H1 (cell line): ENCODE data around the gene DCDC2C. TPM values are rescaled to one million over a fixed set of nuclear protein-coding genes. Genes with fewer than 3 reads are reported as not detected.
A peak's percentile ranks its signal among the peaks of the same experiment; 100 is the strongest.

Source experiments
- CTCF ChIA-PET: fragments of 300-600 bp; sonication (Branson Sonifier 250); formaldehyde crosslinking; loops from one replicate; lab custom pipeline; 2021; ENCODE audit not compliant: partially characterized antibody; lab: Charles Lee
- POLR2A ChIA-PET: fragments of 300-600 bp; sonication (Branson Sonifier 250); formaldehyde crosslinking; loops from one replicate; lab custom pipeline; 2021; ENCODE audit warnings: inconsistent platforms; ENCODE audit not compliant: partially characterized antibody; lab: Charles Lee
- DNase-seq, 2 experiments: peaks; one replicate each; pipeline versions ENCODE4 v3.0.0 to v3.0.0-alpha.2; 2010 to 2022; ENCODE audit warnings: low spot score in 2 of 2, low read depth in 1 of 2, mixed read lengths in 1 of 2
- FAIRE-seq: peaks from 2 replicates; lab custom pipeline; 2011; peaks lifted over from hg19 to GRCh38; lab: Jason Lieb, UNC
- H2AFZ ChIP-seq: 2 replicates; pipeline ENCODE4 v1.8.1; 2012; ENCODE audit warnings: low read length, inconsistent platforms
- H2AK5ac ChIP-seq: 2 replicates; pipeline ENCODE4 v1.6.1; 2013; ENCODE audit warnings: low read depth, low read length
- H2BK120ac ChIP-seq: replicated peaks from 2 replicates; pipeline ENCODE3; 2013; ENCODE audit warnings: low read depth, low read length, inconsistent platforms
- H2BK12ac ChIP-seq: 2 replicates; pipeline ENCODE4 v1.6.1; 2013; ENCODE audit warnings: low read depth, low read length
- H2BK15ac ChIP-seq: 2 replicates; pipeline ENCODE4 v1.6.1; 2013; ENCODE audit warnings: low read length
- H2BK20ac ChIP-seq: 2 replicates; pipeline ENCODE4 v1.6.1; 2013; ENCODE audit warnings: low read length
- H2BK5ac ChIP-seq: 2 replicates; pipeline ENCODE4 v1.6.1; 2013; ENCODE audit warnings: low read depth, low read length
- H3K14ac ChIP-seq: 2 replicates; pipeline ENCODE4 v1.6.1; 2013; ENCODE audit warnings: inconsistent platforms; ENCODE audit not compliant: insufficient read length
- H3K18ac ChIP-seq: 2 replicates; pipeline ENCODE4 v1.6.1; 2013; ENCODE audit warnings: low read length; ENCODE audit errors: extremely low read depth
- H3K23ac ChIP-seq: 2 replicates; pipeline ENCODE4 v1.6.1; 2013; ENCODE audit warnings: inconsistent platforms; ENCODE audit not compliant: insufficient read length
- H3K23me2 ChIP-seq: 2 replicates; pipeline ENCODE4 v1.6.1; 2013; ENCODE audit warnings: low read depth, low read length
- H3K27ac ChIP-seq: 2 replicates; pipeline ENCODE4 v1.6.1; 2011; ENCODE audit warnings: low read depth, low read length, inconsistent platforms
- H3K27me3 ChIP-seq, 4 experiments: replicated peaks in 1 of 4; 1 replicate in 1 of 4; 2 replicates in 3 of 4; pipeline versions ENCODE4 v1.6.1 to v1.8.1; 2011 to 2013; ENCODE audit warnings: low read length in 3 of 4, mild to moderate bottlenecking in 3 of 4, inconsistent platforms in 2 of 4, mixed read lengths in 2 of 4, moderate library complexity in 1 of 4; ENCODE audit not compliant: control insufficient read depth in 3 of 4, insufficient read depth in 3 of 4; ENCODE audit errors: extremely low read depth in 1 of 4
- H3K36me3 ChIP-seq, 4 experiments: 2 replicates each; pipeline versions ENCODE4 v1.6.1 to v1.8.1; 2011 to 2013; ENCODE audit warnings: mild to moderate bottlenecking in 4 of 4, low read length in 3 of 4, moderate library complexity in 2 of 4, control low read depth in 1 of 4, inconsistent platforms in 1 of 4; ENCODE audit not compliant: insufficient read depth in 4 of 4, control insufficient read depth in 2 of 4
- H3K4ac ChIP-seq: replicated peaks from 2 replicates; pipeline ENCODE3; 2013; ENCODE audit warnings: low read length, low read depth, mixed read lengths, inconsistent platforms; ENCODE audit not compliant: insufficient read length
- H3K4me1 ChIP-seq, 4 experiments: replicated peaks in 1 of 4; 1 replicate in 1 of 4; 2 replicates in 3 of 4; pipeline versions ENCODE4 v1.6.1 to v1.8.1; 2011 to 2013; ENCODE audit warnings: low read length in 3 of 4, inconsistent platforms in 2 of 4, mixed read lengths in 1 of 4; ENCODE audit not compliant: insufficient read depth in 4 of 4, control insufficient read depth in 3 of 4
- H3K4me2 ChIP-seq, 2 experiments: 2 replicates each; pipeline versions ENCODE4 v1.6.1 to v1.8.1; 2011 to 2013; ENCODE audit warnings: low read depth in 2 of 2, low read length in 2 of 2, control low read depth in 1 of 2, inconsistent platforms in 1 of 2, mild to moderate bottlenecking in 1 of 2; ENCODE audit not compliant: insufficient read depth in 1 of 2
- H3K4me3 ChIP-seq, 4 experiments: fragments of 200-600, 300-600 bp in 1 of 4; sonication (generic), shearing (Covaris generic), sonication (Bioruptor Twin) in 1 of 4; 2 replicates each; pipeline versions ENCODE4 v1.5.1 to v1.8.1; 2011 to 2016; ENCODE audit warnings: low read length in 4 of 4, low read depth in 3 of 4, control low read depth in 2 of 4, inconsistent platforms in 2 of 4, mild to moderate bottlenecking in 2 of 4, mixed read lengths in 1 of 4, moderate library complexity in 1 of 4; ENCODE audit not compliant: insufficient read depth in 2 of 4; ENCODE audit errors: extremely low read depth in 1 of 4
- H3K56ac ChIP-seq: replicated peaks from 2 replicates; pipeline ENCODE3; 2013; ENCODE audit warnings: low read depth, mild to moderate bottlenecking, mixed read lengths, low read length, inconsistent platforms; ENCODE audit not compliant: insufficient read length
- H3K79me1 ChIP-seq: 2 replicates; pipeline ENCODE4 v1.6.1; 2013; ENCODE audit warnings: low read depth, low read length, control low read depth
- H3K79me2 ChIP-seq, 2 experiments: 2 replicates each; pipeline versions ENCODE4 v1.6.1 to v1.8.1; 2012 to 2013; ENCODE audit warnings: low read length in 2 of 2, mild to moderate bottlenecking in 2 of 2, inconsistent platforms in 1 of 2; ENCODE audit not compliant: insufficient read depth in 2 of 2, control insufficient read depth in 1 of 2
- H3K9ac ChIP-seq, 4 experiments: replicated peaks in 1 of 4; 1 replicate in 1 of 4; 2 replicates in 3 of 4; pipeline versions ENCODE4 v1.6.1 to v1.8.1; 2011 to 2013; ENCODE audit warnings: low read depth in 3 of 4, low read length in 3 of 4, control low read depth in 2 of 4, mild to moderate bottlenecking in 2 of 4, moderate library complexity in 2 of 4, inconsistent platforms in 1 of 4; ENCODE audit errors: extremely low read depth in 1 of 4
- H3K9me3 ChIP-seq, 2 experiments: 2 replicates each; pipeline versions ENCODE4 v1.6.1 to v1.8.1; 2012 to 2013; ENCODE audit warnings: mild to moderate bottlenecking in 2 of 2, moderate library complexity in 2 of 2, control low read depth in 1 of 2, inconsistent platforms in 1 of 2, low read depth in 1 of 2, low read length in 1 of 2, mixed read lengths in 1 of 2; ENCODE audit not compliant: insufficient read depth in 2 of 2
- H4K20me1 ChIP-seq, 2 experiments: replicated peaks in 1 of 2; 2 replicates each; pipeline versions ENCODE3 to v1.8.1; 2011 to 2013; ENCODE audit warnings: inconsistent platforms in 2 of 2, low read length in 2 of 2, mild to moderate bottlenecking in 1 of 2; ENCODE audit not compliant: insufficient read depth in 2 of 2, control insufficient read depth in 1 of 2
- H4K5ac ChIP-seq: 2 replicates; pipeline ENCODE4 v1.6.1; 2013; ENCODE audit warnings: low read length, low read depth, mixed read lengths, inconsistent platforms; ENCODE audit not compliant: insufficient read length
- H4K8ac ChIP-seq: 2 replicates; pipeline ENCODE4 v1.8.0; 2013; ENCODE audit warnings: mild to moderate bottlenecking, moderate library complexity, low read length, inconsistent platforms; ENCODE audit not compliant: insufficient read depth; ENCODE audit errors: extremely low read depth
- H4K91ac ChIP-seq: replicated peaks from 2 replicates; pipeline ENCODE3; 2013; ENCODE audit warnings: low read length, mixed read lengths, inconsistent platforms; ENCODE audit not compliant: insufficient read length
- MAFK ChIP-seq: IDR thresholded peaks from 2 replicates; pipeline ENCODE4 v1.6.1; 2012; ENCODE audit warnings: low read depth, mild to moderate bottlenecking, improper control_type of control experiment, low read length
- SIX5 ChIP-seq: IDR thresholded peaks from 2 replicates; pipeline ENCODE4 v1.6.1; 2011; ENCODE audit warnings: mild to moderate bottlenecking, low read depth, low read length
- WGBS, 2 experiments: shearing (Covaris generic) in 1 of 2; methylation state at CpG; one replicate each; pipeline versions ENCODE4 v1.1.6 to v1.1.7; 2013 to 2015; ENCODE audit warnings: low lambda C conversion rate in 2 of 2, mixed read lengths in 2 of 2, inconsistent platforms in 1 of 2, low coverage in 1 of 2, missing lambda C conversion rate in 1 of 2; ENCODE audit not compliant: insufficient replicate concordance in 2 of 2, insufficient coverage in 1 of 2, insufficient read length in 1 of 2; ENCODE audit errors: extremely low coverage in 1 of 2, missing lambda C conversion rate in 1 of 2; 5-methylcytosine and 5-hydroxymethylcytosine counted together
- polyA plus RNA-seq, 7 experiments: library from polyadenylated mRNA; depleted of rRNA in 3 of 7; stranded (reverse) in 5 of 7; unstranded in 2 of 7; fragments of >200 nt in 5 of 7; fragments of 200-250 nt in 2 of 7; gene quantifications; 1 replicate in 5 of 7; 2 replicates in 1 of 7; 4 replicates in 1 of 7; pipeline versions ENCODE4 v1.2.1 to v1.2.3, GENCODE V29; 2011 to 2013; ENCODE audit warnings: missing spikeins in 2 of 7, mixed read lengths in 2 of 7
- total RNA-seq: library from RNA; stranded (reverse); fragmentation: NEBNext Ultra II Directional; extraction: Animal tissue kit (Norgen Biotek cat#: 25700); gene quantifications from 2 replicates; pipeline ENCODE4 v1.2.1, GENCODE V29; 2021

Gene DCDC2C
- total and polyA plus RNA-seq, 2 of the 8 experiments (the other 6 are each of a cell fraction or from before 2014, with no cell fraction given): 0.50 TPM; not detected in 1

DNA sequence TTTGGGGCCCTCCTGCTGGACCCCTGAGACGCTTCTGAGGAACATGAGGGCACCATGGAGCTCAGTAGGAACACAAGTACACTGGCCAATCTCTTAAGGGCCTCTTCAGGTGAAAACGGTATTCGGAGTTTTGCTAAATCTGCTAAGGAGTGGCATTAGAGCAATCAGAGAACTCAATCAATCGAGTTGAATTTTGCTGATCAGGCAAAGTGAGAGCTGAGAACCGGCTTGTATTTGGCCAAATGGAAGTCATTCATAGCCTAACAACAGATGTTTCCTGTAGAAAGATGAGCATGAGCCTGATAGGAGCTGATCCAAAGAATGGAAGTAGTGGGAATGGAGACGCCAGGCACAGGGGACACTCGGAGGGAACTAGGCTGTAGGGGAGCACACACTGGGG, 133.7 kb downstream of the DCDC2C start:
- Histone ChIP-seq H2BK15ac (no peak overlapping the region), H3K36me3 (no peaks in the 10 kb centered on the region), H3K9me3 (no peaks in the 10 kb centered on the region), H4K20me1 (no peaks in the 10 kb centered on the region), H3K4ac (no peak overlapping the region), H4K91ac (no peak overlapping the region), H3K27me3 (peaks cover 0 to 1% (median 0%) of the 10 kb centered on the region in 4 experiments; a peak in 1 of 7 replicates), H3K18ac (no peak overlapping the region), H2AK5ac (no peak overlapping the region), H3K23me2 (no peaks in the 10 kb centered on the region), H3K79me2 (no peaks in the 10 kb centered on the region), H3K27ac (no peak overlapping the region), H3K79me1 (no peaks in the 10 kb centered on the region), H3K4me2 (no peak overlapping the region), H2AFZ (no peak overlapping the region), H3K56ac (no peak overlapping the region), H2BK120ac (no peak overlapping the region), H4K8ac (no peak overlapping the region), H2BK5ac (no peak overlapping the region), H3K9ac (no peak overlapping the region), H3K23ac (no peak overlapping the region), H3K4me1 (peaks cover 0 to 3% (median 0%) of the 10 kb centered on the region in 4 experiments; a peak in 1 of 7 replicates), H2BK12ac (no peak overlapping the region), H4K5ac (no peak overlapping the region), H3K4me3 (no peak overlapping the region), H2BK20ac (no peak overlapping the region), H3K14ac (no peak overlapping the region)
- WGBS, 2 experiments: 93% methylated on average over 7 of the region's 7 CpGs; no CpG with 5 or more reads in 1 of the 2 experiments
- 0 out of 2 replicates have a peak, but pooled peaks have one; percentile 6 for TF ChIP-seq MAFK
- TF ChIP-seq SIX5: no peak
- DNase-seq (no peak), FAIRE-seq (no peak)
- POLR2A ChIA-PET: no interaction called here
- CTCF ChIA-PET: interaction anchor here (0.7 to 4.7 kb wide), 4 partner anchors 9 to 56 kb away, joined by 3 to 24 read pairs (median 4); no protein-coding TSS in a partner anchor
